Left ventricle myocardium inferior (tissue), 1 donor: ENCODE measurements around the gene EIPR1. TPM values are rescaled to one million over a fixed set of nuclear protein-coding genes. Genes with fewer than 3 reads are reported as not detected.

ENCODE experiments used
- DNase-seq: peaks from one replicate; pipeline ENCODE4 v3.0.0-alpha.2; 2020
- H3K27ac ChIP-seq: fragments of 200-600 bp; replicated peaks from 2 replicates; pipeline ENCODE4 v1.8.0; 2021
- H3K27me3 ChIP-seq: fragments of 200-600 bp; 2 replicates; pipeline ENCODE4 v1.8.0; 2021; ENCODE audit warnings: low read depth
- H3K36me3 ChIP-seq: fragments of 200-600 bp; 2 replicates; pipeline ENCODE4 v1.8.0; 2021
- H3K4me1 ChIP-seq: fragments of 200-600 bp; 2 replicates; pipeline ENCODE4 v1.8.0; 2021
- H3K4me3 ChIP-seq: fragments of 200-600 bp; 2 replicates; pipeline ENCODE4 v1.8.0; 2021; ENCODE audit warnings: mild to moderate bottlenecking, moderate library complexity
- H3K9me3 ChIP-seq: fragments of 200-600 bp; replicated peaks from 2 replicates; pipeline ENCODE4 v1.8.0; 2021
- intact Hi-C: fragments of 100-400 bp; cut with micrococcal nuclease; formaldehyde crosslinking; loops from one replicate; pipeline ENCODE4 v1.11.0; 2022
- total RNA-seq: library from RNA; stranded (reverse); fragmentation: NEBNext Ultra II Directional; extraction: Animal tissue kit (Norgen Biotek cat#: 25700); gene quantifications from one replicate; pipeline ENCODE4 v1.2.1, GENCODE V29; 2021
- TF ChIP-seq, protein P1 (sequence below): fragments of 200-600 bp; IDR thresholded peaks from 2 replicates; pipeline ENCODE4 v1.8.0; 2021; ENCODE audit warnings: antibody characterized with exemption, mild to moderate bottlenecking, borderline replicate concordance
- donor health status: DM: no; HTN: yes; CAD: no; lungs with severe emphysema.

EIPR1 gene
- total RNA-seq, 1 donor from 2014 or later = 12.2 TPM

DNA sequence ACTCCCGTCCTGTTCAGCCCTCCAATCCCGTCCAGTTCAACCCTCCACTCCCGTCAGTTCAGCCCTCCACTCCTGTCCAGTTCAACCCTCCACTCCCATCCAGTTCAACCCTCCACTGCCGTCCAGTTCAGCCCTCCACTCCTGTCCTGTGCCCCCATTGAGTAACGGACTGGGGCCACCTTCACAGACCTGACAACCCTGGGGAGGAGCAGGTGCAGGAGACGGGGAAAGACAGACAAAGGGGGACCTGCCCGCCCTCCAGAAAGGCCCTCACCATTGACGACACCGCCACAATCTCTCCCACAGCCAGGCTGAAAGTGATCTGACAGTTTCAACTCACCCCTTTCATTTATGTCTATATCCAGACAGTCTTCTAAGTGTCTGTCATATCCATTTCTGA lies 72.2 kb downstream of the EIPR1 start:
- H3K27ac ChIP-seq = no peak overlapping the region
- no peaks in the 10 kb centered on the region for H3K27me3 ChIP-seq
- H3K4me3 ChIP-seq = no peak overlapping the region
- DNase-seq = no peak
- no peaks in the 10 kb centered on the region for H3K36me3 ChIP-seq
- H3K4me1 ChIP-seq = peaks cover 8% of the 10 kb centered on the region
- TF ChIP-seq, protein P1, sequence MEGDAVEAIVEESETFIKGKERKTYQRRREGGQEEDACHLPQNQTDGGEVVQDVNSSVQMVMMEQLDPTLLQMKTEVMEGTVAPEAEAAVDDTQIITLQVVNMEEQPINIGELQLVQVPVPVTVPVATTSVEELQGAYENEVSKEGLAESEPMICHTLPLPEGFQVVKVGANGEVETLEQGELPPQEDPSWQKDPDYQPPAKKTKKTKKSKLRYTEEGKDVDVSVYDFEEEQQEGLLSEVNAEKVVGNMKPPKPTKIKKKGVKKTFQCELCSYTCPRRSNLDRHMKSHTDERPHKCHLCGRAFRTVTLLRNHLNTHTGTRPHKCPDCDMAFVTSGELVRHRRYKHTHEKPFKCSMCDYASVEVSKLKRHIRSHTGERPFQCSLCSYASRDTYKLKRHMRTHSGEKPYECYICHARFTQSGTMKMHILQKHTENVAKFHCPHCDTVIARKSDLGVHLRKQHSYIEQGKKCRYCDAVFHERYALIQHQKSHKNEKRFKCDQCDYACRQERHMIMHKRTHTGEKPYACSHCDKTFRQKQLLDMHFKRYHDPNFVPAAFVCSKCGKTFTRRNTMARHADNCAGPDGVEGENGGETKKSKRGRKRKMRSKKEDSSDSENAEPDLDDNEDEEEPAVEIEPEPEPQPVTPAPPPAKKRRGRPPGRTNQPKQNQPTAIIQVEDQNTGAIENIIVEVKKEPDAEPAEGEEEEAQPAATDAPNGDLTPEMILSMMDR = no peak
- intact Hi-C loops = no loop called here
- no peaks in the 10 kb centered on the region for H3K9me3 ChIP-seq

DNA sequence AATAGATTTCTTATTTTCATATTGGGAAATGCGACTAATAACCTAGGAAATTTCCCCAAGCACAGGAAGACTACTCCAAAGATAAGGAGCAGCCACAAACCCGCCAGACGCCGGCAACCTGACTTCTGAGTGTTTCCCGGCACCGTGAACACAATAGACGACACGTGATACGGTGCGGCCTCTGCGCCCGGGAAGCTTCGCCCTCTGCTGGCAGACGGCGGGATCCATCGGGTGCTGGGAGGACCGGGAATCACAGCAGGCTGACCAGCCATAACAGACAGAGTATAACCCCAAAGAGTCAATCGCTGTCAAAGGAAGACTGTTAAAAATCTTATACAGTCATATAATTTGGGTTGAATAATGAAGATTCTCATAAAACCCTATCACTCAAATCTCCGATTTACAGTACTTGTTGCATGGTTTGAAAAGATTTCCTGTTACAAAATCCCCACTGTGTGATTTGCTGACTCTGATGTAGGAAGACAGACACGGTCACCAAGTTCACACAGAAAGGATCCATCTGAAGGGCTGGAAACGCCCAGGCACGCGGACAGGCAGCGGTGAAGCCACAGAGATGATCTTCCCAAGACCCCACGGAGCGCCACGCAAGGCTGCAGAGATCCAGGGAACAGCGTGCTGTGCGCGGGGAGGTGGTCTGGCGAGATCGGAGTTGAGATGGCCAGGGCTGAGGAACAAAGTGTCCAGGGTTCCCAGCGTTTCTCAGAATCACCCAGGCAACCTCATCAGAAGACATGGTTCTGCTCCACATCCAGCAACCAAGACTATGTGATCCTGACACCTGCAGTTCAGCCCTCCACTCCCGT lies 73.8 kb downstream of the EIPR1 start:
- intact Hi-C loops = no loop called here
- Histone ChIP-seq H3K9me3 (no peaks in the 10 kb centered on the region), H3K4me3 (peak overlapping the region; percentile 43), H3K4me1 (peaks cover 8% of the 10 kb centered on the region), H3K27ac (no peak overlapping the region), H3K27me3 (no peaks in the 10 kb centered on the region), H3K36me3 (no peaks in the 10 kb centered on the region)
- DNase-seq = peak; percentile 84
- TF ChIP-seq, protein P1 = peak; percentile 99

DNA sequence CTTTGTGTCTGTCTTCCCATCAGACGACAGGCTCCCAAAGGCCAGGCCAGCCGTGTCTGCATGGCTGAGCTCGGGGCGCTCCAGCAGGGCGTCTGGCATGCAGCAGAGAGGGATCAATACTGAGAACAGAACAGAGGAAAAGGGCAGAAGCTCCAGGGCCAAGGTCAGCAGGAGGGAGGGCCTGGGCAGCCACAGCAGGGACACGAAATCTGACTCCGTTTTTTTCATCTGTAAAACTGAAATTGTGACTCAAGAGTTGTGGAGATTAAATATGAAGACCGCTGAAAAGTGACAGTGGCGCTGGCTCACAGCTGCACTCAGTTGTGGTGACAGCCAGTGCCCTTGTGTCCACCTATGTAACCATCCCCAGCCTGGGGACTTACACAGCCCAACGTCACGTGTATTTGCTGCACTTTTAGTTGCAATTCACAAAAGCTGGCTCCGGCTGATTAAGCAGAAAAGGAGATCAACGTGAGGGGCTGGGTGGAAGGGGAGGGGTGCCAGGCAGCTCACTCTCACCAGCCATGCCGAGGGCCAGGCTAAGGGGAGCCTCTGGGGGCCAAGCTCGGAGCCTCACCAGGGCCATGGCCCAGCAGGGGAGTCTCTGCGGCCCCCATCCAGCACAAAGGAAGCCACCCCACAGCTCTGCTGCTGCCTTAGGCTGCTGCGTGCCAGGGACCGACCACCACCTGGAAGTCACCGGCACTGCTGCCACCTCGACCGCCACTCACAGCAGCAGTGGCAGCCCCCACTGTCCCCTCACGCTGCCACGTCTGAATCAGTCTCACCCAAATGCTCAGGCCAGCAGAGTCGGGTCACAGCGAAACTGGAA lies 74.7 kb downstream of the EIPR1 start:
- intact Hi-C loops = no loop called here
- TF ChIP-seq, protein P1 = no peak
- H3K4me3 ChIP-seq = peak overlapping the region; percentile 43
- no peaks in the 10 kb centered on the region for H3K36me3 ChIP-seq
- DNase-seq = no peak
- H3K4me1 ChIP-seq = peaks cover 8% of the 10 kb centered on the region
- no peaks in the 10 kb centered on the region for H3K9me3 ChIP-seq
- no peak overlapping the region for H3K27ac ChIP-seq
- no peaks in the 10 kb centered on the region for H3K27me3 ChIP-seq

DNA sequence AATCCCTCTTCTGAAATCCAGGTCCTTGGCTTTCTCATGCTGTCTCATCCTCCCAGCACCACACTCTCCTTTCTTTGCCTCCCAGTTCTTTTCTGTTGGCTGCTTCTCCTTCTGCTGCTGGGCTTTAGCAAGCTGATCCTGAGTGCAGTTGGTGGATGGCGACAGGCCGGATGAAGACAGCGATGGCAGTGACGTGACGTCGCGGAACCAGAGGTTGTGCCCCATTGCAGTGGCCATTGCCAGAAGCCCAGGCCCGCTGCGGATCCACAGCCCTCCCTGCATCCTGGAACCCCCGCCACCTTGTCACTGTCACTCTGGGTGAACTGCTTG lies 75.2 kb downstream of the EIPR1 start:
- Histone ChIP-seq H3K4me3 (no peak overlapping the region), H3K9me3 (no peaks in the 10 kb centered on the region), H3K27me3 (no peaks in the 10 kb centered on the region), H3K4me1 (peaks cover 8% of the 10 kb centered on the region), H3K27ac (no peak overlapping the region), H3K36me3 (no peaks in the 10 kb centered on the region)
- TF ChIP-seq, protein P1 = no peak
- intact Hi-C loops = no loop called here
- DNase-seq = no peak

DNA sequence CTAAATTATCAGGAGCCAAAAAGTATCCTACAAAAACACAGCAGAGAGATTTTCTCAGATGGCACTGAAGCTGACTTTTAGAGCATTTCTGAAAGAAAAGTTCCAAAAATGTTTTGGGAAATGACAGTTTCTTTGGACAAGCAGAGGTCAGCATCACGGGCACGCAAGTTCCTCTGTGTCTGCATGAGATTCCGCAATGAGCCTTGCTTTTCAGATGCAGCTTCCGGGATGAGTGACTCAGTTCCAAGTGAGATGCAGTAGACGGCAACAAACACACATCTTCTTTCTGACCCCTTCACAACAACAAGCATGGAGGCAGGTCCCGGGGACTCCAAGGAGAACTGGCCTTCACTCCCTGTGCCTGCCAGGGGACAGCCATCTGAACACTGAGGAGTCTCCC lies 76.6 kb downstream of the EIPR1 start:
- no peak overlapping the region for H3K27ac ChIP-seq
- H3K4me3 ChIP-seq = no peak overlapping the region
- intact Hi-C loops = no loop called here
- DNase-seq = no peak
- TF ChIP-seq, protein P1 = no peak
- peaks cover 8% of the 10 kb centered on the region for H3K4me1 ChIP-seq
- H3K9me3 ChIP-seq = no peaks in the 10 kb centered on the region
- no peaks in the 10 kb centered on the region for H3K36me3 ChIP-seq
- no peaks in the 10 kb centered on the region for H3K27me3 ChIP-seq
